ENCODE measurements around the gene FAHD2A.
"Not testable (repeated sequence)": the region's sequence is repeated elsewhere in the genome, so short reads cannot be mapped to it uniquely, and the experiment has no call there.

FAHD2A gene

DNA sequence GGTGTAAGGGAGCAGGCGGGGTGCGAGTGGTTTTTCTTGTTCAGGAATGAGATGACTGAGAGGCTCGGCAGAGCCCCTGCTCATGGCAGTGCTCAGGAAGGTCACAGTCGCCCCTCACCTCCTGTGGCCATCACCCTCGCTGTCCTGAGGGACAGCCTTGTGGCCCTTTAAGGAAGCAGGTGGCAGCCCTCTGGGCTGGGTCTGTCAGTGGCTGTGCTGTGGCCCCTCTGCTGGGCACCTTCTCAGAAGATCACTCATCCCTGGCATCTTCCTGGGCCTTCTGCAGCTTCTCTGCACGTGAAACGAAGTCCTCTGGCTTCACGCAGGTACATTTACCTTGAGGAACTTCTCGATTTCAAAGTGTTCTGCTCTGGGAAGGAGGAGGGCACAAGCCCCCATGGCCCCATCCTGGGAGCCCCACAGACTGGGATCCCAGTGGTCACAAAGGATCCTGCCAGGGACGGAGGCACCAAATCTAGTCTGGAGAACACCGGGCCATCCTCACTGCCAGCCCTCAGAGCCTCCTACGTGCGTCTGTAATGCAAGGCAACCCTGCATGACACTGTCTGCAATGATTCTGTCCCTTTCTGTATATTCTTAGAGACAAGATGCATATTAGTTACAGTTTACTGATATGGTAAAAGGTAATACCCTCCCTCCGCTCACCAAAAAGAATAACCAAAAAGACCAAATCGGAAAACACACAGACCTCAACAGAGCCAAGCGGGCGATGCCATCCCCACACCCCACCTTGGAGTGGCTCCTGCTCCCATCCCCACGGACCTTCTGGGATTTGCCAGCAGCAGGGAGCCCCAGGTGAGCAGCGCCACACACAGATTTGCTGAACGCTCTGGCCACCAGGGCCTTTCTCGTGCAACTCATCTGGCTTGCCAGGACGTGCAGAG is 25.9 kb upstream of the FAHD2A start:
- no peak for DNase-seq (ENCODE audit: low read depth)

DNA sequence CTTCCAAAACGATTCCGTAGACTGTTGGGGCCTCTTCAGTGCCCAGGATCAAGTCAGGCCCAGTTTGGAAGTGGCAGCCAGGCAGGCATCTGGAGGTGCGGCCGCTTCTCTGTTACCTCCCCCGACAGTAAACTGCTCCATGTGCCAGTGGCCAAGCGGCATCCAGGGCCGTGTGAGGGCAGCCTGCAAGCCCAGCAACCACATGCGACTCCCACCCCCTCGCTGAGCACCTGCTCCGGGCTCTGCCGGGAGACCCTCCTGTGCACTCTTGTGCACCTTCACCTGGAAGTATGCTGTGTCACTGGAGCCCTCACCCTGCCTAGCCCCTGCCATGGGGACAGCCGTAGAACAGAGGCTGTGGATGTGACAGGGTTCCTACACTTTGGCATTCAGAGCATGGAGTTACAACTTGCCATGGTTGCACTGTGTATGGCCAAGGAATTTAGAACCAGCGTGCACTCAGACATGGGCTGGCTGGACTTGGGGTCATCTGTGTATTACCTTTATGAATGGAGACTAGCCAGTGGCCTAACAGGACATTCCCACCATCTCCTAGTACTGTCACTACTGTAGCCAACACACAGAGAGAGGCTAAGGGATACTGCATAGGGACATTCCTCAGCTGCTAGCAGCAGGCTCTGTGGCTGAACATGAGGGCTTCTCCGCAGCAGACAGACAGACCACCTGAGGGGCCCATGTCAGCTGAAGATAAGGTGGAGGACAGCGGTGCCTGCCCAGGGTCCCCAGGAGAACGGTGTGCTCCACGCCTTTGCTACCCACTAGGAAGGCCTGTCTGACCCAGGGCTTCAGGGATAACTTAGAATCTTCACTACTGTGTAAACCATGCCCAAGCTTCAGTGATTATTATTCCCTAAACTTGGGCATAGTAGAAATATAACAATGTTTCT is 25.0 kb upstream of the FAHD2A start:
- DNase-seq (ENCODE audit: low read depth) = no peak

DNA sequence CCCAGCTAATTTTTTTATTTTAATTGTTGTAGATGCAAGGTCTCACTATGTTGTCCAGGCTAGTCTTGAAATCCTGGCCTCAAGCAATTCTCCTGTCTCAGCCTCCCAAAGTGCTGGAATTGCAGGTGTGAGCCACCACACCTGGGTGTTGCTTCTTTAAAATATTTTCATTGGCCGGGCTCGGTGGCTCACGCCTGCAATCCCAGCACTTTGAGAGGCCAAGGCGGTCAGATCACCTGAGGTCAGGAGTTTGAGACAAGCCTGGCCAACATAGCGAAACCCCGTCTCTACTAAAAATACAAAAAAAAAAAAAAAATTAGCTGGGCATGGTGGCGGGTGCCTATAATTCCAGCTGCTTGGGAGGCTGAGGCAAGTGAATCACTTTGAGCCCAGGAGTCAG is 24.2 kb upstream of the FAHD2A start:
- not testable (repeated sequence) for DNase-seq (ENCODE audit: low read depth)

DNA sequence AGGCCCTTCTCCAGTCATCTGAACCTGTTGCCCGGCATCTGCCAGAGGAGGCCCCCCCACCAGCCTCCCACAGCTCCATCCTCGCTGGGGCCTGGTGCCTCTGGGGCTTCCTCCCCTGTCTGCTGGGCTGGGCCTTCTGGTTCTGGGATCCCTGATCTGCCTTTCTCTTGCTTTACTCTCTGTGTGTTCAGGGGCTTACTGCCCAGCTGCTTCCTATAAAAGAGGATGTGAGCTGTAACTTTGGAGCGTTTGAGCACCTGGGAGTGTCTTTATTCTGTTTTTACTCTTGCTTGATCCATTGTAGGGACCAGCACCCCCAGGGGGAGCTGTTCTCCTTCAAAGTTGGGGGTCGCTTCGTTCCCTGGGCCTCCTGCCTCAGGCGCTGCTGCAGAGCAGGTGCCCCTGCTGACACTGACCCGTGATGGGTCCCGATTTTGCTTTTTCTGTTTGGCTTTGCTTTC is 23.1 kb upstream of the FAHD2A start:
- no peak for DNase-seq (ENCODE audit: low read depth)

DNA sequence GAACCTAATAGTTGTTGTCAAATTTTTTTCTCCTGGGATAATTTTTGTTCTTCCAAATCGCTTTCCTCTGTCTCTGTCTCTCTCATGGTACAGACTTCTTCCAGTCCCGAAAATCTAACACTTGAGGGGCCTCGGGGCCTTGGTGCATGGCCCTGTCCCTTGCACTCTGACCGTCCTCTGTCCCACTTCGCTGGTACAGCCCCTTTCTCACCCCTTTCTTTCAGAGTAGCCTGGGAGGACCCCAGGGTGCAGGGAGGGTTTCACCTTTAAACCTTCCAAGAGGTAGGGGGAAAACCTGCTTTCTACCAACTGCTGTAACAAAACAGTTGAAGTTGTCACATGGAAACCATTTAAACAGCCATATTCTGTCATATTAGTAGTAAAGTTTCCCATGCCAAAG is 22.2 kb upstream of the FAHD2A start:
- DNase-seq (ENCODE audit: low read depth) = no peak

DNA sequence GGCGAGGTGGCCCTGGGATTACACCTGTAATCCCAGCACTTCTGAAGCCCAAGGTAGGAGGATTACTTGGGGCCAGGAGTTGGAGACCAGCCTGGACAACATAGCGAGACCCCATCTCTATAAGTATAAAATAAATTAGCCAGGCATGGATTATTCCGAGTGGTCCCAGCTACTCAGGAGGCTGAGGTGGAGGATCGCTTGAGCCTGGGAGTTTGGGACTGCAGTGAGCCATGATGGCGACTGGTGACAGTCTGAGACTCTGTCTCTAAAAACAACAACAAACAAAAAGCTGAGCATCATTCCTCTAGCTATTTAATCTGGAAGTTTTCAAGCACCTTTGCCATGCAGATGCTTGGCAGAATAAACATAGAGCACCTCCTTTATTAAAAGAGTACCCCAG is 21.8 kb upstream of the FAHD2A start:
- DNase-seq (ENCODE audit: low read depth) = no peak

DNA sequence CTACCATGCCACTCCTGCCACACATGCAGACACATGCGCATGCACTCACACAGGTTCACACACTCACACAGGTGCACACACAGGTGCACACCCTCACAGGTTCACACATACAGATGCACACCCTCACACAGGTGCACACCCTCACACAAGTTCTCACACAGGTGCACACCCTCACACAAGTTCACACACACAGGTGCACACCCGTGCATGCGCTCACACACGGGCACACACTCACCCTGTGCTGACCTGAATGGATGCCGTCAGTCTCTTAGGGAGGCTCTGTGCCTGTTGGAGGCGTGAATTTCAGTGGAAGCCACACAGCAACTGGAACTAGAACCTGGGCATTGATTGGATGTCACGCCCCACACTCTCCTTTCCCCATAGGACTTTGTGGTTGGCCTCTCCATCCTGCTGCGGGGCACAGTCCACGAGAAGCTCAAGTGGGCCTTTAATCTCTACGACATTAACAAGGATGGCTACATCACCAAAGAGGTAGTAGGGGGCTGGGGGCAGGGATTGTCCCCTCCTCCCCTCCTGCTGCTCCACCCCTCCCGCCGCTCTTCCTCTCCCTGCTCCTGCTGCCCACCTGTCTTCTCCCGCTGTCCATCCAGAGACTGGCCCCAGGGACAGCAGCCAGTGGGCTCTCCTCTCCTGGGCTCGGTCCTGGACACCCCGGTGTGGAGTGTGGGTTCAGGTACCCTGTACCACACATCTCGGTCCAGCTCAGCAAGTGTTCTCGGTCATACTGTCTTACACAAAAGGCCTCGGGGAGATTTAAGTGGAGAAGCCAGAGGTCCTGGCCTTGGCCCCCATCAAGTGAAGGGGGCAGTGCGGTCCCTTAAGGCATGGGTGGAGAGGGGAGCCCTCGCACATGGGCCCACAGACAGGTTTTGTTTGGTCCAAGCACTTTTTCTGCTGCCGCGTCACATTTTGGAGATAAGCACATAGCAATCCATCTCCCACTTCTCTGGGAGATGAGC is 21.0 kb upstream of the FAHD2A start:
- no peak for DNase-seq (ENCODE audit: low read depth)

DNA sequence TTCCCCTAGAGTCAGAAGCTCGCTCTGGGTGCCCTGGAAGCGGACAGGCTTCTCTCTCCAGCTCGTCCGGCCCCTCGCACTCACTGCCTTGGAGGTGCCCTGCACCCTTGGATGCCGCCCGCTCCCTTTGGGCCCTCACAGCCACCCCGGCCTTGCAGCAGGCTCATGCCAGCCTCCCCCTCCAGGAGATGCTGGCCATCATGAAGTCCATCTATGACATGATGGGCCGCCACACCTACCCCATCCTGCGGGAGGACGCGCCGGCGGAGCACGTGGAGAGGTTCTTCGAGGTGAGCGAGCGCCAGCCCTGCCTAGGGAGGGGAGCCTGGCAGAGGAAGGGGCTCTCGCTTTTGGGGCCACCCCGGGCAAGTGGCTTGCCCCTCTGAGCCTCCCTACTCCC is 20.3 kb upstream of the FAHD2A start:
- no peak for DNase-seq (ENCODE audit: low read depth)

DNA sequence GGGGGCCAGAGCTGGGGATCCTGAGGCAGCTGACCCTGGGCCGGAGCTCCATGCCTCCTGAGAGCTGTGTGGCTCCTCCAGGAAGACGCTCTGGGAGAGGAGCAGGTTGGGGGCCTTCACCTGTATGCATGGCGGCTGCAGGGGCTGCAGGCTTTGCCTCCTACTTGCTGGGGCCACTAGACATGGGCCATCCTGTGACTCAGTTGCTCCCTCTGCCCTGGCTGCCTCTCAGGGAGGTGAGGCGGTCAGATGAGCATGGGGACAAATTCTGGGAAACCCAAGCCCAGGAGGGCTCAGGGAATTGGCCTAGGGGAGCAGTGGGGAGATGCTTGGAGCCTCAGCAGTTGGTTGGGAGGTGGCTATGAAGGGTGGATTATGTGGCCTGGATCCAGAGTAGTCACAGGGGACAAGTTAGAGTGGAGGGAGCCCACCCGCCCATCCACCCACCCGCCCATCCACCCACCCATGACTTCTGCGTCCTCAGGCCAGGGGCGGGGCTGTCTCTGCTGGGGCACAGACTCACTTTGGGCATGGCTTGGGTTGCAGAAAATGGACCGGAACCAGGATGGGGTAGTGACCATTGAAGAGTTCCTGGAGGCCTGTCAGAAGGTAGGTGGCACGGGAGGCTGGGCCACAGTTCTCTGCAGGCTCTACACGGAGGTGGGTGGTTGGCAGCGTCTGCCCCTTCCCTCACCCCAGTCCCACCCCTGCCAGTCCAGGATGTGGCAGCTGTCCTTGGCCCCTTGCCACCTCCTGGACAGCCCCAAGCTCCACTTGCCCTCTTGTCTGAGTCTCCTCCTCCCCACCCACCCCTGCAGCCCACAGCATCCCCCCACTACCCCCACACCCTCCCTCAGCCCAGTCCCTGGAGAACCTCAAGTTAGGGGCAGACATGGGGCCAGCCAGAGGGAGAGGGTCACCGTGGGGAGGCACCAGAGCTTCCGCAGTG is 19.5 kb upstream of the FAHD2A start:
- DNase-seq (ENCODE audit: low read depth) = no peak

DNA sequence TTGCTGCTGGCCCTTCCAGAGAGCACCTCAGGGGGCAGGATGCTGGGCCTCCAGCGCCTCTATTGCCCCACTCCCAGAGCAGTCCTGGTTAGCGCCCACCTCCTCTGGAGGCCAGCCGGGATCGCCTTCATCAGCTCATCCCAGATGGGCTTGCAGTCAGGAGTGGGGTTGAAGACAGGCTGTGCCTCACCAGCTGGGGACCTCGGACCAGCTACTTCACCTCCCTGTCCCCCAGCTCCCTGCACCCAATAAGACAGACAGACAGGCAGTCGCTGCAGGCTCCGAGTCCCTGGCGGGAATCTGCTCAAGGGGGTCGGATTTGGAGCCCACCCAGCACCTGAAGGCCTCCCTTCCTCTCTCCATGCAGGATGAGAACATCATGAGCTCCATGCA is 18.9 kb upstream of the FAHD2A start:
- no peak for DNase-seq (ENCODE audit: low read depth)

DNA sequence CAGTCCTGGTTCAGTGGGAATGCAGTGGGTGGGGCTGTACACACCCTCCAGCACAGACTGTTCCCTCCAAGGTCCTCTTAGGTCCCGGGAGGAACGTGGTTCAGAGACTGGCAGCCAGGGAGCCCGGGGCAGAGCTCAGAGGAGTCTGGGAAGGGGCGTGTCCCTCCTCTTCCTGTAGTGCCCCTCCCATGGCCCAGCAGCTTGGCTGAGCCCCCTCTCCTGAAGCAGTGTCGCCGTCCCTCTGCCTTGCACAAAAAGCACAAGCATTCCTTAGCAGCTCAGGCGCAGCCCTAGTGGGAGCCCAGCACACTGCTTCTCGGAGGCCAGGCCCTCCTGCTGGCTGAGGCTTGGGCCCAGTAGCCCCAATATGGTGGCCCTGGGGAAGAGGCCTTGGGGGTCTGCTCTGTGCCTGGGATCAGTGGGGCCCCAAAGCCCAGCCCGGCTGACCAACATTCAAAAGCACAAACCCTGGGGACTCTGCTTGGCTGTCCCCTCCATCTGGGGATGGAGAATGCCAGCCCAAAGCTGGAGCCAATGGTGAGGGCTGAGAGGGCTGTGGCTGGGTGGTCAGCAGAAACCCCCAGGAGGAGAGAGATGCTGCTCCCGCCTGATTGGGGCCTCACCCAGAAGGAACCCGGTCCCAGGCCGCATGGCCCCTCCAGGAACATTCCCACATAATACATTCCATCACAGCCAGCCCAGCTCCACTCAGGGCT is 17.5 kb upstream of the FAHD2A start:
- no peak for DNase-seq (ENCODE audit: low read depth)

DNA sequence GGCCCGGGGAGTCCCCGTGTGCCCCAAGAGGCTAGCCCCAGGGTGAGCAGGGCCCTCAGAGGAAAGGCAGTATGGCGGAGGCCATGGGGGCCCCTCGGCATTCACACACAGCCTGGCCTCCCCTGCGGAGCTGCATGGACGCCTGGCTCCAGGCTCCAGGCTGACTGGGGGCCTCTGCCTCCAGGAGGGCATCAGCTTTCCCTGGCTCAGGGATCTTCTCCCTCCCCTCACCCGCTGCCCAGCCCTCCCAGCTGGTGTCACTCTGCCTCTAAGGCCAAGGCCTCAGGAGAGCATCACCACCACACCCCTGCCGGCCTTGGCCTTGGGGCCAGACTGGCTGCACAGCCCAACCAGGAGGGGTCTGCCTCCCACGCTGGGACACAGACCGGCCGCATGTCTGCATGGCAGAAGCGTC is 16.9 kb upstream of the FAHD2A start:
- DNase-seq (ENCODE audit: low read depth) = no peak

DNA sequence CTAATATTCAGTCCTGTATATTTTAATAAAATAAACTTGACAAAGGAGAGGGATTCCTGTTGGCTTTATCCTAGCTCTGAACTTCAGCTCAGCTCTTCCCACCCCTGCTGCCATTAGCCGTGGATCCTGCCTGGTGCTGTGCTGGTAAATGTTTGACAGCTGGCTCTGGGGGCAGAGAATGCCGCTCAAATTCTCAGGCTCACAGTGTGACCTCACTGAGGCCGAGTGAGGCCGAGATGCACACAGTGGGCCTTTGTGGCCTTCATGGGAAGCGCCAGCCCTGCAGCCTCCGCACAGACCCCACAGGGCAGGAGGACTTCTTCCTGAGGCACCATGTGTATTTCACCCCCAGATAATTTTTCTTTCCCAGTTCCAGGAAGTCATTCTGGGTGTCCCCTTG is 16.5 kb upstream of the FAHD2A start:
- DNase-seq (ENCODE audit: low read depth) = no peak

DNA sequence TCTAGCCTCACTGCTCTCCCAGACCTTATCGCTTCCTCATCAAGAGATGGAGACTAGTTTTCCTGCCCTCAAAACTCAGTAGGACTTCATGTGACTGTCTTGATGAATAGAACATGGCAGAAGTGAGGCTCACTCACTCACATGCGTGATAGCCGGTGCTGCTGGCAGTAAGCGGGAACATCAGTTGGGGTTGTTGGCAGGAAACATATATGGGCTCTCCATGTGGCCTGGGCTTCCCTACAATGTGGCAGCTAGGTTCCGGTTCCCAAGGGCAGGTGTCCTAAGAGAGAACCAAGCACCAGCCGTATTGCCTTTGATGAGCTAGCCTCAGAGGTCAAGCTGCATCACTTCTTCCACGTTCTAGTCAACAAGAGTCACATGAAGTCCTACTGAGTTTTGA is 15.2 kb upstream of the FAHD2A start:
- DNase-seq (ENCODE audit: low read depth) = no peak

DNA sequence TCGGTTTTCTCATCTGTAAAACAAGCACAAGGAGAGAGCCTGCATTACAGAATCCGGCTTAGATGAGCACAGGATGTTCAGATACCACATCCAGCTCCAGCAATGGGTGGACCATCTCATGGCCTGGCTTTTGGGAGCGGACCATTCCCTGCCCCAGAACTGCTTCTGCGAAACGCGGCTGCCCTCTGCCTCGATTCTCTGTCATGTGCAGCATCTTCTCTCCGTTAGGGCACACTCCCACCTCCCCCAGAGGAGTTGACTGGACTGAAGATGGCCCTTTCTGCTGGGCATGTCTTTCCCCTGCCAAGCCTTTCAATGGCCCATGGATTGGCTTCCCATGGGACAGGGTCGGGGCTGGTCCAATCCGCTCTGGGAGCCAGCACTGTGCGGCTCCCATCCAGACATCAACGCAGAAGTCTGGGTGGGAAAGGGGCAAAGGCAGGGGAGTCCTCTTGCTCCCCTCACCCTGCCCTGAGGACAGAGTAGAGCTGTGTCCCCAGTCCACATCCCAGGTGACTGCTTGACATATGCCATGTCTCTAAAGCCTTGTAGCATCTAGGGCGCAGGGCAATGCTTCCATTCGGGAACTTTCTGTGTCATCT is 14.3 kb upstream of the FAHD2A start:
- no peak for DNase-seq (ENCODE audit: low read depth)

DNA sequence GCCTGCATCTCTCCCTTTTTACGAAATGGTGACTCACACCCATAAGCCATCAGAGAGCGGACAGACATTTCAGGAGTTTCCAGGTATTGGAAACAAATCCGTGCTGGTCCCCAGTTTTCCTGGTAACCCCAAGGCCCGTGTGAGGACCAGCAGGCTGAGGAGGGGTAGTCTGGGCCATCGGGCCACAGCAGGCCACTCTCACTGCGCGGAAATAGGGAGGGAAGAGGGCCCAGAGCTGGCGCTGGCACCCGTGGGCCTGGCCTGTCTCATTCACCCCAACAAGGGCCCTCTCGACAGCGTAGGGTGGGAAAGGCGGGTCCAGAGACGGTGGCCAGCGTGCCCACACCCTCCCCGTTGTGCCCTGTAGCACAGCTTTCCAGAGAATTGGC is 13.7 kb upstream of the FAHD2A start:
- no peak for DNase-seq (ENCODE audit: low read depth)

DNA sequence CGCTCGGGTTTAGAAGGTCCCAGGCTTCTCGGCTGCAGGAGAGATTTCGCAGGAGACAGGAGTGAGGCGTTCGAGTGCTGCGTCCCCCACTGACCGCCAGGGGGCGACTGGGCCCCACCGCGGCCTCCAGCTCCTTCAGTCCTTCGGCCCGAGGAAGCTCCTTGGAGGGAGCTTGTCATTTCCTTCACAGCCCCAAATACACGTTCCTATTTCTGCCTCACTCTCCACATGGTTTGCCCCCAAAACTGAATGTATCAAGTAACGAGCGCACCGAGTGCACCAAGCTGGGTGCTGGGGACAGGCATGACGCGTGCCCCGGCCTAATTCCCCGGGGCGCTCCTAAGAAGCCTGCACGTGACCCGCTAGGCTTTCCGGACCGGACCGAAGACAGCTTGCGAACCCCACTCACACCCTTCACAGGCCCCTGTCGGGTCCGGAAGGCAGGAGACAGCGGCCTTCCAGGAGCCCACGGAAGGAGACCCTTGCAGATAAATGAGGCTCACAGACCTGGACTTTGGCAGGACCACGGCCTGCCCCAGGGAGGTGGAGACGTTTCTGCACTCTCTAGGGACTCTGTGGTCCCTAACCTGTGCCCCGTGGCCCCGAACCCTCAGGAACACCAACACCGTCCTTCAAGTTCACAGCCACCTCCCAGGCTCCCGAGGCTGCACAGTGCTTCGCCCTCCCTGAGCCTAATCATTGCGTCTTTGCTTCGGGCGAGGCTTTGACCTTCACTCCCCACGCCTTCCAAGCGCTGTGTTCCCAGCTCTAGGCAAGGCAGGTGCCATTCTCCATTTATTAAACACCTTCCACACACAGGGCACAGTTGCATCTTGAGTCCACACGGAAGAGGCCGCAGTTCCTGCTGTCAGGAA is 13.0 kb upstream of the FAHD2A start:
- no peak for DNase-seq (ENCODE audit: low read depth)

DNA sequence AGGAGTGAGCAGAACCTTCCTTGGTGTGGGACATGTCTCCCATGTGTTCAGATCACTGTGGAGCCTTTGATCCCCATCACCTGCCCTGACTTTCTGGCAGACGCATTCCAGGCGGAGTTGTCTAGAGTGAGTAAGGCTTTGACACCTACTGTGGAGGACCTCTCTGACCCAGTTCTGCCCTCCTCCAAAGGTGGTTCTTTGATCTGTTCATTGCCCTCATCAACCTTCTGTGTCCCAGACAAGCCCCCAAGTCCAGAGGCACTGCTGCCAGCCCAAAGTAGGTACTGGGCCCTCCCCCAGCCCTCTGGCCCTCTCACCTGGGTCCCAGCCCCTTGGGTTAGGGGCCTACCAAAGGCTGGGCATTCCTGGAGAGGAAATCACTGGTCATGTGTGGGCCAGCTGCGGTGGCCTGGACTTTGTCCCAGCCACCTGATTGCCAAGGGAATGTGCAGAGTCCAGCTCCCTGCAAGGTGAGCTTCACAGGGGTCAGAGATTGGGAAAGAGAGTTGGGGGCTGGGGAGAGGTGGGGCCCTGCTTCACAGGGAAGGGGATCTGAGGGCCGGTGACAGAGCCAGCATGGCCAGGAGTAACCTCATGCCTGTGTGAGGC is 12.1 kb upstream of the FAHD2A start:
- DNase-seq (ENCODE audit: low read depth) = no peak

Measured in stimulated activated CD8-positive, alpha-beta memory T cell treated with anti-CD3 and anti-CD28 coated beads, Interleukin-15, amount 100 ng/mL, for 1 hour (primary cell).